Memory B cell (primary cell): ENCODE data around the gene ORM2.

Source experiments
- ATAC-seq: fragments of 150-1000 bp; cut with Tn5 transposase; 2 replicates; pipeline ENCODE4 v1.10.0; 2021; ENCODE audit warnings: low read depth, mild to moderate bottlenecking, moderate library complexity
- DNase-seq, 2 donors: peaks; one replicate each; pipeline ENCODE4 v3.0.0; 2022; ENCODE audit warnings: low spot score in 2 of 2
- H3K27ac Mint-ChIP-seq: one replicate; pipeline ENCODE4 v1.8.0; 2022; ENCODE audit warnings: mild to moderate bottlenecking, moderate library complexity, mixed read lengths
- H3K27me3 Mint-ChIP-seq: one replicate; pipeline ENCODE4 v1.8.0; 2022; ENCODE audit warnings: mixed read lengths
- H3K36me3 Mint-ChIP-seq: one replicate; pipeline ENCODE4 v1.8.0; 2022; ENCODE audit warnings: mild to moderate bottlenecking, mixed read lengths
- H3K4me1 Mint-ChIP-seq: one replicate; pipeline ENCODE4 v1.8.0; 2022; ENCODE audit warnings: mixed read lengths
- H3K4me3 Mint-ChIP-seq: one replicate; pipeline ENCODE4 v1.8.0; 2022; ENCODE audit warnings: mild to moderate bottlenecking, moderate library complexity, mixed read lengths
- H3K9me3 Mint-ChIP-seq: one replicate; pipeline ENCODE4 v1.8.0; 2022; ENCODE audit warnings: mixed read lengths

The ORM2 gene

DNA sequence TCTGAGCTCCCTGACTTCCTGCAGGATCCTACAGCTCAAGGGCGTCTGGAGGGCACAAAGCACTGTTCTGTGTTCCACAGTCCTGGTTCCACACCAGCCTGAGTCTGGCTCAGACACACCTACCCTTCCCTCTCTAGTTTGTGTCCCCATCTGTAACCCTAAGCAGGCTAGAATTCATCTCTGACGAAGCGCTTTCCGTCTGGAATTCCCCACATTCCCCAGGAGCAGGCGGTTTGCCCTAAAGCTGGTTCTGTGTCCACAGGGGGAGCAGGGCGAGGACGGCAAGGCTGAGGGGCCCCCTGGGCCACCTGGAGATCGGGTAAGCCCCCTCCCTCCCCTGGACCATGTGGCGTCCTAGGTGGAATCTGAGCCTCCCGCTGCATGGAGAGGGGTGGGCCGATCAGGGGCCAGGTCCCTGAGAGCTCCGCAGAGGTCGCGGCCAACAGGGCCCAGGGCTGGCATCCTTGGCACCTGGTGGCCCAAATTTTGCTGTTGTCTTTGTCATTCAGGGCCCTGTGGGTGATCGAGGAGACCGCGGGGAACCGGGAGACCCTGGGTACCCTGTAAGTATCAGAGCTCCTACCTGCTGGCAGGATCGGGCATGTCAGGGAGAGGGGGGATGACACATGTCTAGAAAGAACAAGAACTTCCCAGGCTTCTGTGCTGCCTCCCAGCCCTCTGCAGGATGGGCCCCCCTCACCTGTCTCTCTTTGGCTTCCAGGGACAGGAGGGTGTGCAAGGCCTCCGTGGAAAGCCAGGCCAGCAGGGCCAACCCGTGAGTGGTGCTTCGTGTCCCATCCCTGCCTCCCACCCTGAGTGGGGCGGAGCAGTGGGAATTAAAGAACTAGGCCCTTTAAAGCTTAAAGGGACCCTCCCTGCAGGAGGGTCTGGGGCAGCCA, 41.2 kb upstream of the ORM2 start:
- Mint-ChIP-seq H3K27me3 (peaks cover 11% of the 10 kb centered on the region), H3K9me3 (no peaks in the 10 kb centered on the region), H3K27ac (no peak overlapping the region), H3K4me1 (peaks cover 4% of the 10 kb centered on the region), H3K4me3 (no peak overlapping the region), H3K36me3 (no peaks in the 10 kb centered on the region)
- DNase-seq (no peak), ATAC-seq (no peak)

DNA sequence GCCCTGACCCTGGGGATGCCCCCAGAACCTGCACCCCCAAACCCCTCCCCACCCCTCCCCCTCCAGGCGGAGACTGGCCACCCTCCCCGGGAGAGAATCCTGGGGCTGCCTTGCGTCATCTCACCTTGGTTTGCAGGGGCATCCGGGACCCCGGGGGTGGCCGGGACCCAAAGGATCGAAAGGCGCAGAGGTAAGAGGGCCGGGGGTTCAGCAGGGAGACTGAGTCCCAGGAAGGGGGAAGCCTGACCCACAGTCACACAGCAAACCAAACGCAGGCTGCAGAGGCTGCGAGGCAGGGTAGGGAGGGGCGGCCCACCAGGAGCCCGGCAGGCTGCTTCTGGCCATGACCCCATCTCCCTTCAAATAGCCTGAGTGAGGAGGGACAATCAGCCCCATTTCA, 40.6 kb upstream of the ORM2 start:
- DNase-seq (no peak), ATAC-seq (no peak)
- Mint-ChIP-seq H3K27me3 (peaks cover 10% of the 10 kb centered on the region), H3K9me3 (no peaks in the 10 kb centered on the region), H3K27ac (no peak overlapping the region), H3K4me1 (peaks cover 4% of the 10 kb centered on the region), H3K36me3 (no peaks in the 10 kb centered on the region), H3K4me3 (no peak overlapping the region)

DNA sequence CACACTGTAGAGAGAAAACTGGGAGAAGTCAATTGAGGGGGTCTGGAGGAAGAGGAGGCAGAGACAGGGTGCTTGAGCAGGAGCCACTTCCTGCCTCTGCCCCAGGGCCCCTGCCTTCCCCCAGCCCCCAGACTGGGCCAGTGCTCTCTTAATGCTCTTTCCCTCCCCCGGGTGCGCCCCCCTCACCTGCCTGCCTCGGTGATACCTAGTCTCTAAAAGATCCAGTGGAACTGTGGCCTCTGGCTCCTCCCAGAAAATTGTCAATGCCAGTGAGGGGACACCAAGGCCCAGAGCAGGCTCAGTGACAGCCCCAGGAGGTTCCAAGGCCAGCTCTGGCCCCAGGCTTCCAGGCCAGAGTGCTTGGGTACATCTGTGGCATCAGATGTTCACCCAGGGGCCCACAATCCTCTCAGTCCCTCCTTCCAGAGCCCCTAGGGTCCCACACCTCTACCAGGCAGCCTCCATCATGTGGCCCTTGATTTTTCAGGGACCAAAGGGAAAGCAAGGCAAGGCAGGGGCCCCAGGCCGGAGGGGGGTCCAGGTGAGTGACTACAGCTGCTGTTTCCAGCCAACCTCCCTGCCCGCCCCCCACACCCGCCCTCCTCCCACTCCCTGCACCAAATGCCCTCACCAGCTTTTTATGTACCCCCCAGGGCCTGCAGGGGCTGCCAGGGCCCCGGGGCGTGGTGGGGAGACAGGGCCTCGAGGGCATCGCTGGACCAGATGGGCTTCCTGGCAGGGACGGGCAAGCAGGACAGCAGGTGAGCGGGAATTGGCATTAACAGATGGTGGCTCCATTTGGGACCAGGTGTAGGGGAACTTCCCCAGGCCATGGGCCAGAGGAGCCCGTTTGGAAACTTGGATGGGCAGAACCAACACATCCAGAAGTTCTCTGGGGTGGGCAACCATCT, 39.8 kb upstream of the ORM2 start:
- H3K27ac Mint-ChIP-seq = no peak overlapping the region
- no peak for DNase-seq
- H3K9me3 Mint-ChIP-seq = no peaks in the 10 kb centered on the region
- H3K4me3 Mint-ChIP-seq = no peak overlapping the region
- H3K4me1 Mint-ChIP-seq = peaks cover 4% of the 10 kb centered on the region
- no peaks in the 10 kb centered on the region for H3K36me3 Mint-ChIP-seq
- ATAC-seq = no peak
- H3K27me3 Mint-ChIP-seq = peaks cover 10% of the 10 kb centered on the region

DNA sequence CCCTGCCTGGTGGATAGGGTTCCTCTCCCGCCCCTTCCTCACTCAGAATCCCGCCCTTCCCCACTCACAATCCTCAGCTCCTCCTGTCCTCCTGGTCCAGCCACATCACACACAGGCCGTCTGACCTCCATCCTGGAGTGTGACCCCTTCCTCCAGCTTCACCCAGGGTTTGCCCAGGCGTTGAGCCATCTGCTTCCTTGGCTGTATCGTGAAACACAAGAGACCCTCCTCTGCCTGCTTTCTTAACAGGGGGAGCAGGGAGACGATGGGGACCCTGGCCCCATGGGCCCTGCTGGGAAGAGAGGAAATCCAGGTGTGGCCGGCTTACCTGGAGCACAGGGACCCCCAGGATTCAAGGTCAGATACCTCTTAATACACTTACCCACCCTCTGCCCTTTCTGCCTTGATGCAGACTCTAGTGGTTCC, 39.1 kb upstream of the ORM2 start:
- DNase-seq (no peak), ATAC-seq (no peak)
- H3K4me3 Mint-ChIP-seq = no peak overlapping the region

DNA sequence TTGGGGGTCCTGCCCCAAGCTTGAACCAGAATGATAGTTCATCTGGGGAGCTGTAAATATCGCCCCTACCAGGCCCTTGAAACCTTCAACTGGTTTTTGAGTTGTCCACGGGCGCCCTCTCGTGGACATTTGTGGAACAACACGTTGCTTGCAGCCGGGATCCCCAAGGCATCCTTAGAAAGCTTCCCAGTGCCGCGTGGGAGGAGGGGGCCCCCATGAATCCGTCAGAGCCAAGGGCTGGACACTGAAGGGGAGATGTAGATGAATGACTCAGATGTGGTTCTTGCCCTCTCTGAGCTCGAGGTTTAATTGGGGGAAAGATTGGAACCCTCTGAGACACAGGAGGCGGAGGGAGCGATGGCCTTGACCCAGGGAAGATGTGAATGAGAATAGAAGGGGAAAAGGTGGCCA, 38.6 kb upstream of the ORM2 start:
- no peaks in the 10 kb centered on the region for H3K36me3 Mint-ChIP-seq
- peaks cover 8% of the 10 kb centered on the region for H3K9me3 Mint-ChIP-seq
- peaks cover 4% of the 10 kb centered on the region for H3K4me1 Mint-ChIP-seq
- ATAC-seq (peak; percentile 48), DNase-seq (peak; percentile 71 to 76)
- peaks cover 6% of the 10 kb centered on the region for H3K27me3 Mint-ChIP-seq
- no peak overlapping the region for H3K4me3 Mint-ChIP-seq
- no peak overlapping the region for H3K27ac Mint-ChIP-seq

More for the DNA sequence above, 39.1 kb upstream of the ORM2 start:
- H3K27ac Mint-ChIP-seq = no peak overlapping the region
- peaks cover 4% of the 10 kb centered on the region for H3K4me1 Mint-ChIP-seq
- H3K27me3 Mint-ChIP-seq = peaks cover 8% of the 10 kb centered on the region
- H3K36me3 Mint-ChIP-seq = no peaks in the 10 kb centered on the region
- H3K9me3 Mint-ChIP-seq = peaks cover 4% of the 10 kb centered on the region

DNA sequence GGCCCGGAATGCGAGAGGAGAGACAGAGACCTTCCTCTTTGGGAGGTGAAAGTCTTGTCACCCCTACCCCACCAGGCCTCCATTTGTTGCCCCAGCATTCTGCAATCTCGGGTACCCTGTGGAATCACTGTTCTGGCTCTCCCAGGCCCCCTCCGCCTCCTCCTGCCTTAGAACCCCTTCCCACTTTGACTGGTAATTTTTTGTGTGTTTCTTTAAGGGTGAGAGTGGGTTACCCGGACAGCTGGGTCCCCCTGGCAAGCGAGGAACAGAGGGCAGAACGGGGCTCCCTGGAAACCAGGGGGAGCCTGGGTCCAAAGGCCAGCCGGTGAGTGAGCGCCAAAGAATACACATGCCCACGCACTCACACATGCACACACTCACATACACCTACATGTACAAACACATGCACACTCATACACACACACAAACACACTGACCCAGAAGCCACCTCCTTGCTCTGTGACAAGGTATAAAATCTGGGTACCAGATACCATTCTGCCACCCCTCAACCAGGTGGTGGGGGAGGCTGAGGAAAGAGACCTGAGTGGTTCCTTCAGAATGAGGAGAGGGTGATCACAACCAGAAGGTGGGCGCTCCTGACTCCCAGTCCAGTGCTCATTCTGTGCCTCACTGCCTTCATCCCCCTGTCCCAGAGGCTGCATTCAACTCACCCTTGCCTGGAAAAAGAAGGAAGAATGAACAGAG, 37.6 kb upstream of the ORM2 start:
- peaks cover 4% of the 10 kb centered on the region for H3K4me1 Mint-ChIP-seq
- peaks cover 10% of the 10 kb centered on the region for H3K9me3 Mint-ChIP-seq
- no peak overlapping the region for H3K27ac Mint-ChIP-seq
- ATAC-seq (no peak), DNase-seq (no peak)
- no peaks in the 10 kb centered on the region for H3K36me3 Mint-ChIP-seq
- H3K4me3 Mint-ChIP-seq = no peak overlapping the region
- peaks cover 6% of the 10 kb centered on the region for H3K27me3 Mint-ChIP-seq

DNA sequence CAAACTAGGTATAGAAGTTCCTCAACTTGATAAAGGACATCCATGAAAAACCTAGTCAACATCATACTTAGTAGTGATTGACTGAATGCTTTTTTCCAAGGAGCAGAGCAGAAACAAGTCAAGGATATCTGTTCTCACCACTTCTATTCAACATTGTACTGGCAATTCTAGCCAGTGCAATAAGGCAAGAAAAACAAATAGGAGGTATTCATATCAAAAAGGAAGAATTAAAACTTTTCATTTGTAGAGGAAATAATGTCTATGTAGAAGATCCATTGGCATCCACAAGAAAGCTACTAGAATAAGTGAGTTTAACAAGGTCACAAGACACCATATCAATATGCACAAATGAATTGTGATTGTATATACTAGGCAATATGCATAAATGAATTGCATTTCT, 35.0 kb upstream of the ORM2 start:
- ATAC-seq (no peak), DNase-seq (no peak)
- Mint-ChIP-seq H3K27ac (no peak overlapping the region), H3K9me3 (peaks cover 10% of the 10 kb centered on the region), H3K4me3 (no peak overlapping the region), H3K27me3 (peaks cover 6% of the 10 kb centered on the region), H3K36me3 (no peaks in the 10 kb centered on the region), H3K4me1 (peaks cover 4% of the 10 kb centered on the region)

DNA sequence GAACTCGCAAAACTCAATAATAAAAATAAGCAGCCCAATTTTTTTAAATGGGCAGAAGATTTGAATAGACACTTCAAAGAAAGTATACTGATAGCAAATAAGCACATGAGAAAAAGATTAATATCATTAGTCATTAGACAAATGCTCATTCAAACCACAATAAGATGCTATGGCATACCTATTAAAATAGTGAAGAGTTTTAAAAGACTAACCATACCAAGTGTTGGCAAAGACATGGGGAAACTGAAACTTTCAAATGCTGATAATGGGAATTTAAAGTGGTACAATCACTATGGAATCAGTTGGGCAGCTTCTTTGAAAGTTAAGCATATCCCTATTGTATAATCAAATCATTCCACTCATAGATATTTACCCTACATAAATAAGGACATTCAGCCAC, 33.3 kb upstream of the ORM2 start:
- H3K4me3 Mint-ChIP-seq = no peak overlapping the region
- peaks cover 3% of the 10 kb centered on the region for H3K27me3 Mint-ChIP-seq
- H3K4me1 Mint-ChIP-seq = no peaks in the 10 kb centered on the region
- ATAC-seq = no peak
- H3K27ac Mint-ChIP-seq = no peak overlapping the region
- peaks cover 10% of the 10 kb centered on the region for H3K9me3 Mint-ChIP-seq
- no peaks in the 10 kb centered on the region for H3K36me3 Mint-ChIP-seq
- DNase-seq = no peak

DNA sequence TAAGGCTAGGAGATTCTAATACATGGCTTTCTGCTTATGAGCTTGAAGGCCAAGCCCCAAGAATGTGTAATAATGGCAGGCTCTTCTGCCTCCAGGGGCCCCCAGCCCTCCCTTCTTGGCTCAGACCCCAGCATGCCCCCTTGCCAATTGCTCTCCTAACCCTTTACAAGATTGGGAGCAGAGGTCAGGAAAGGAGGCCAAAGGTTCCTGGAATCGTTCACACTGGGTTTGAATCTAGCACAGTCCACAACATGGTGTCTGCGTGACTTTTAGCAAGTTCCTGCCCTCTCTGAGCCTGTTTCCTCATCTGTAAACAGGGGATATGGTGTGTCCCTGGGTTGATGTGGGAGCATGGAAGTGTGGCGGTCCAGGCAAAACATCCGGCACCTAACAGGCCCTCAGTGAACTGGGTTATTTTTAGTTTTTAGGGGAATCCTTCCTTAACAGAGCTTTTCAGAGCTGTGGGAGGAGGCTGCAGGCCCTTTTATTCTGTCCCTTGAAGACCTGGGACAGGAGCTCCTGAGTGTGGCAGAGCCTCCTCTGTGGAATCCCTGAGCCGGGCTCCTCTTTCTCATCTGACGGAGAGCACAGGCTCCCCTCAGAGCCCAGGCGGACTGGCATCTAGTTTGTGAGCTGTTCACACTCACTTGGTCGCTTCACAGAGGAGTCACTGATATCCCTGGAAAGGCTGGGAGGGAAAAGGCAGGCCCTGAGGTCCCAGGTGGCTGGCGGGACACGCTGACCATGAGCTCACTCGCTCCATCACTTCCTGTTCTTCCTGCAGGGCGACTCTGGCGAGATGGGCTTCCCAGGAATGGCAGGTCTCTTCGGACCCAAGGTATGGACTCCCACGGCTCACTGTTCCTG, 30.1 kb upstream of the ORM2 start:
- no peak overlapping the region for H3K27ac Mint-ChIP-seq
- H3K9me3 Mint-ChIP-seq = peaks cover 10% of the 10 kb centered on the region
- ATAC-seq (no peak), DNase-seq (no peak)
- no peak overlapping the region for H3K4me3 Mint-ChIP-seq
- no peaks in the 10 kb centered on the region for H3K36me3 Mint-ChIP-seq
- peaks cover 5% of the 10 kb centered on the region for H3K27me3 Mint-ChIP-seq
- no peaks in the 10 kb centered on the region for H3K4me1 Mint-ChIP-seq

DNA sequence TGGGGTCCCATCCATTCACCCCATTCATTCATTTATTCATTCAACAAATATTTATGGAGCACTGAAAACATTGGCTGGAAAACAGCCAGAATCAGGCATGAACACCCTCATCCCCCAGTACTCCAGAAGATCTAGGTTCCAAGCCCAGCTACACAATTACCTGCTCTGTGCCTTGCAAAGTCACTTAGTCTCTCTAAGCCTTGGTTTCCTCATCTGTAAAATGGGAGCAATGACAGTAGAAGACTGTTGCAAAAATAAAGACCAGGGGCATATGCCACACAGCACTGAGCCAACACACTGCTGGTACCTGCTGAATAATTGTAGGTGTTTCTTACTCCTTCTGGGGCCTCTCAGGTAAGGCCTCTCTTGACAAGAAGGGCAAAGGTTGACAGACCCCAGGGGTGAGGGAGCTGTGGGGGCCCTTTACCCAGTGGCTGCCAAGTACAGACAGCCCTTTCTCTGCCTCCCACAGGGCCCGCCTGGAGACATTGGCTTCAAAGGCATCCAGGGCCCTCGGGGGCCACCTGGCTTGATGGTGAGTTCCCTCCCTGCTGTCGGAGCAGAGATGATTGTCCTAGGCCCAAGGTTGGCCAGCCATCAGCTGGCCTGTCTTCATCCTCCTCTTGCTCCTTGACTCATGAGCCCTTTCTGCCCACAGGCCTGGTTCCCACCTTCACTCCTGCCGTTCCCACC, 29.4 kb upstream of the ORM2 start:
- Mint-ChIP-seq H3K27me3 (peaks cover 5% of the 10 kb centered on the region), H3K4me1 (no peaks in the 10 kb centered on the region), H3K36me3 (no peaks in the 10 kb centered on the region), H3K27ac (no peak overlapping the region), H3K9me3 (peaks cover 6% of the 10 kb centered on the region), H3K4me3 (no peak overlapping the region)
- DNase-seq (no peak), ATAC-seq (no peak)

DNA sequence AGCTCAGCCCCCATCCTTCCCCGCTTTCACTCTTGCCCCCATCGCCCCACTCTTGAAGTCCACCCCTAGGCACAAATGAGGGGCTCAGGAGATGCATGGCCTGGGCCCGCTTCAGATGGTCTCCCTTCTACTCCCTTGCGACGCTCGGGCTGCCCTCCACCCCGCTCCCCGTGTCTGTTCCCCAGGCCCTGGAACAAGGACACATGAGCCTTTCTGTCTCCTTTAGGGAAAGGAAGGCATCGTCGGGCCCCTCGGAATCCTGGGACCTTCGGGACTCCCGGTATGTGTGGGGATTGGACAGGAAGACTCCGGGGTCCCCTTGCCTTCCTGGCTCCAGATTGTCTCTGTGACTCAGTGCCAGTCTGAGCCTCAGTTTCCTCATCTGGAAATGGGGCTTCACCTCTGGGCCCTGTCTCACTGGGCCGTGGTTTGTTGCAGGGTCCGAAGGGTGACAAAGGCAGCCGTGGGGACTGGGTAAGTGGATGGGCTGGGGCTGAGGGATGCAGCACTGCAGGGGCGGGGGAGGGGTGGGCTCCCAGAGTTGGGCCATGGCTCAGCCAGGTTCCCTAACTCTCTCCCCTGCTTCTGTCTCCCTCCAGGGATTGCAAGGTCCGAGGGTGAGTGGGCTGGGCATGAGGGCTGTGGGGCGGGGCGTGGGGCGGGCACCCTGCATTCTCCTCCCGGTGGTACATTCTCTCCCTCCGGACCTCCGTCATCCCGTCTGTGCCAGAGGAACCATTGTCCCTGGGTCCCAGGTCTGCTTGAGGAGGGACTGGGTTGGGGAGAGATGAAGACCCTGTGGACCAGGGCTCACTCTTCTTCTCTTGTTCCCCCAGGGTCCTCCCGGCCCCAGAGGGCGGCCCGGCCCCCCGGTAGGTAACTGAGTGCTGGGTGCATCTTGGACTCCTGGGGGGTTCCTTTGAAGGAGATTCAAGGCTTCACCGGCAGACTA, 28.5 kb upstream of the ORM2 start:
- Mint-ChIP-seq H3K27ac (no peak overlapping the region), H3K4me1 (peaks cover 4% of the 10 kb centered on the region), H3K27me3 (peaks cover 9% of the 10 kb centered on the region), H3K36me3 (no peaks in the 10 kb centered on the region), H3K9me3 (peaks cover 1% of the 10 kb centered on the region), H3K4me3 (no peak overlapping the region)
- DNase-seq (no peak), ATAC-seq (no peak)
